Loucy (cell line): Measurements from ENCODE around the gene AFG3L2.

Experiments used
- CTCF ChIP-seq: fragments of 200-600 bp; sonication (generic); conservative IDR thresholded peaks from 2 replicates; pipeline ENCODE4 v1.5.1; 2014; ENCODE audit warnings: mild to moderate bottlenecking, antibody characterized with exemption, low read length
- EZH2phosphoT487 ChIP-seq: fragments of 200-600 bp; IDR thresholded peaks from 2 replicates; pipeline ENCODE4 v1.6.1; 2018; ENCODE audit warnings: antibody characterized with exemption, mild to moderate bottlenecking, moderate library complexity, borderline replicate concordance

- TF ChIP-seq CTCF (no peak), EZH2phosphoT487 (no peak)
These were observed 51.2 kb downstream of the AFG3L2 start for GRCh38 chr18:12325726-12326245.
